ENCODE data around the gene GNB1L. TPM values are rescaled to one million over a fixed set of nuclear protein-coding genes. Genes with fewer than 3 reads are reported as not detected.

GNB1L gene
- total and polyA plus RNA-seq, 2 donors (not counting 1 experiment from before 2014, with no cell fraction given), result 6.6 to 12.1 TPM

DNA sequence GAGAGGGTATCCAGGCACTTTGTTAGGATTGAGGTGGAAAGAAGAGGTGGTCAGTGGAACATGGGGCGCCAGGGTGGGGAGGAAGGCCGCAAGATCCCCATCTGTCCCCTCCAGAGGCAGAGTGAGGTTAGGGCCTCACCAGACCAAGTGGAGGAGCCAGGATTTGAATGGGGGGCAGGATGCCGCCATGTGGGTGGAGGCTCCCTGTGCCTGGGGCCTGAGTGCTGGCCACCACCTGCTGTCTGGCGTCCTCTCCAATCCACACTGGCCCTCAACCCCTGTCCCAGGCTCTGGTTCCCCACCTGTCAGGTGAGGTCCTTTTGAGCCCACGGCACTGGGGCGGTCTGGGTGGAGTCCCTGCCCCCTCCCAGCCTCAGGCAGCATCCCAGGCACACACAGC lies 111.6 kb downstream of the GNB1L start:
- Mint-ChIP-seq H3K27me3 (no peaks in the 10 kb centered on the region), H3K27ac (no peak overlapping the region), H3K9me3 (ENCODE audit: insufficient read depth) (no peaks in the 10 kb centered on the region), H3K4me1 (no peaks in the 10 kb centered on the region), H3K4me3 (no peak overlapping the region)
- ChIA-PET CTCF (interaction anchor here (1.3 kb wide), 1 partner anchor 13 kb away, joined by 3 read pairs; no protein-coding TSS in a partner anchor), POLR2A (no interaction called here)
- no peaks in the 10 kb centered on the region for H3K36me3 ChIP-seq (replicated peaks in 1 of 2; ENCODE audit: control extremely low read depth in 1 of 2, control insufficient read depth in 1 of 2, extremely low read depth in 1 of 2, insufficient read depth in 2 of 2, low read length in 1 of 2)
- no peaks in the 10 kb centered on the region for H3K4me1 ChIP-seq (ENCODE audit: control insufficient read depth in 2 of 2, insufficient read depth in 2 of 2, low read length in 2 of 2)
- no peak overlapping the region for H3K9ac ChIP-seq (ENCODE audit: low read length)
- H3K27me3 ChIP-seq (replicated peaks in 1 of 4; ENCODE audit: control extremely low read depth in 1 of 4, control insufficient read depth in 3 of 4, insufficient read depth in 4 of 4, low read length in 3 of 4), result no peaks in the 10 kb centered on the region
- no peaks in the 10 kb centered on the region for H3K79me2 ChIP-seq (ENCODE audit: control insufficient read depth, insufficient read depth, low read length)
- H3K4me2 ChIP-seq (replicated peaks; ENCODE audit: low read depth, low read length, poor library complexity, severe bottlenecking), result no peak overlapping the region
- 95% methylated on average over 5 of the region's 6 CpGs for WGBS (ENCODE audit: insufficient coverage)
- no peak overlapping the region for H3K4me3 ChIP-seq (ENCODE audit: control extremely low read depth in 1 of 5, extremely low read depth in 1 of 5, insufficient read depth in 1 of 5, low read depth in 2 of 5, low read length in 4 of 5)
- H3K9me3 ChIP-seq (ENCODE audit: control extremely low read depth in 1 of 3, control insufficient read depth in 2 of 3, insufficient read depth in 1 of 3, low read length in 2 of 3), result no peaks in the 10 kb centered on the region
- no peak for ATAC-seq (ENCODE audit: low read depth)
- no peak overlapping the region for H2AFZ ChIP-seq (ENCODE audit: insufficient read depth, low read depth, low read length, poor library complexity, severe bottlenecking)
- TF ChIP-seq CTCF (IDR thresholded peaks at IDR 0.05), result no peak
- TF ChIP-seq EZH2 (IDR thresholded peaks at IDR 0.05; ENCODE audit: borderline replicate concordance, insufficient read depth, low read depth, low read length, poor library complexity, severe bottlenecking), result no peak
- no peak for DNase-seq
- no peak overlapping the region for H3K27ac ChIP-seq (ENCODE audit: low read length in 2 of 2)
- intact Hi-C loops (cut with micrococcal nuclease), result no loop called here
- no peaks in the 10 kb centered on the region for H4K20me1 ChIP-seq (ENCODE audit: control insufficient read depth, insufficient read depth, low read length, poor library complexity, severe bottlenecking)

DNA sequence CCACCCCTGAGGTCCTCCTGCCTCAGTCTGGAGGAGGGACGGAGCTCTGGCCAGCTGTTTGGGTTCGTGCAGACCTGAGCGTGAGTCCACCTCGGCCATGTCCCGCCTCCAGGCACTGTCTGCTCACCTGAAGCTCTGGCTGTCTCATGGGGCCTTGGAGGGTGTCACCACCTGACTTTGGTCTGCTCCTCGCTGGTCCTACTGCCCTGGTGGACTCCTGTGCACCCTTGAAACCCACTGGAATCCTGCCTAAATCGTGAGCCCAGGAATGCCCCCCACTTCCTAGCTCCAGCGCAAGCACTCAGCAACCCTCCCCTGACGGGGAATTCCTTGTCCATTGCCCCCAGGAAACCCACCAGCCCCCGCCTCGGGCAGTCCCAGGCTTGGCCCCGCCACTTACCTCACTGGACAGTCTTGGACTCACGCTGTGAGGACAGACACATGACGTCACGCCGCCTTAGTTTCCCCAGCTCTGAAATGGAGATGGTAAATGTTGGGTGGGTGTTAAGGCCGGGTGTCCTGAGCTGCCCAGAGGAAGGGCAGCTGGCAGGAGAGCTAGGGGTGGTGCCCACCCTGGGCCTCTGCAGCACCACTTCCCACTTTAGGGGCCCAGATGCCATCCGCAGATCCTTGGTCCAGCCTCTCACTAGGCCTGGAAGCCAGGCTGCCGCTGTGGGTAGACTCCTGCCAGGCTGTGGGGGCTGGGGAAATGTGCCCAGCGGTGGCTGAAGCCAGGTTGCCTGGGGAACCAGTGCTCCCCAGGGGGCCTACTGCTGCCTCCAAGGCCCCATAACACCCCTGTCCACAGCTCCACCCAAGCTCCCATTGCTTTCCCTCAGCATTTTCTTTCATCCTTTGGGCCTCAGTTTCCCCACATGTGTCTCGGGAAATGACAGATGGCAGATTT lies 112.3 kb downstream of the GNB1L start:
- Mint-ChIP-seq H3K27ac (no peak overlapping the region), H3K4me1 (no peaks in the 10 kb centered on the region), H3K4me3 (no peak overlapping the region), H3K27me3 (no peaks in the 10 kb centered on the region), H3K9me3 (ENCODE audit: insufficient read depth) (no peaks in the 10 kb centered on the region)
- intact Hi-C loops (cut with micrococcal nuclease), result no loop called here
- no peak for DNase-seq
- H3K4me3 ChIP-seq (ENCODE audit: control extremely low read depth in 1 of 5, extremely low read depth in 1 of 5, insufficient read depth in 1 of 5, low read depth in 2 of 5, low read length in 4 of 5), result no peak overlapping the region
- no peak overlapping the region for H2AFZ ChIP-seq (ENCODE audit: insufficient read depth, low read depth, low read length, poor library complexity, severe bottlenecking)
- no peak overlapping the region for H3K27ac ChIP-seq (ENCODE audit: low read length in 2 of 2)
- H3K36me3 ChIP-seq (replicated peaks in 1 of 2; ENCODE audit: control extremely low read depth in 1 of 2, control insufficient read depth in 1 of 2, extremely low read depth in 1 of 2, insufficient read depth in 2 of 2, low read length in 1 of 2), result no peaks in the 10 kb centered on the region
- H3K4me2 ChIP-seq (replicated peaks; ENCODE audit: low read depth, low read length, poor library complexity, severe bottlenecking), result no peak overlapping the region
- no peaks in the 10 kb centered on the region for H3K79me2 ChIP-seq (ENCODE audit: control insufficient read depth, insufficient read depth, low read length)
- ATAC-seq (ENCODE audit: low read depth), result no peak
- no peak overlapping the region for H3K9ac ChIP-seq (ENCODE audit: low read length)
- no peaks in the 10 kb centered on the region for H4K20me1 ChIP-seq (ENCODE audit: control insufficient read depth, insufficient read depth, low read length, poor library complexity, severe bottlenecking)
- ChIA-PET POLR2A (no interaction called here), CTCF (interaction anchor here (1.3 to 1.4 kb wide), 3 partner anchors 9 to 12 kb away, joined by 3 read pairs; no protein-coding TSS in a partner anchor)
- no peaks in the 10 kb centered on the region for H3K27me3 ChIP-seq (replicated peaks in 1 of 4; ENCODE audit: control extremely low read depth in 1 of 4, control insufficient read depth in 3 of 4, insufficient read depth in 4 of 4, low read length in 3 of 4)
- WGBS (ENCODE audit: insufficient coverage), result 90% methylated on average over 20 of the region's 21 CpGs
- no peaks in the 10 kb centered on the region for H3K9me3 ChIP-seq (ENCODE audit: control extremely low read depth in 1 of 3, control insufficient read depth in 2 of 3, insufficient read depth in 1 of 3, low read length in 2 of 3)
- no peak for TF ChIP-seq CTCF (IDR thresholded peaks at IDR 0.05)
- TF ChIP-seq EZH2 (IDR thresholded peaks at IDR 0.05; ENCODE audit: borderline replicate concordance, insufficient read depth, low read depth, low read length, poor library complexity, severe bottlenecking), result no peak
- no peaks in the 10 kb centered on the region for H3K4me1 ChIP-seq (ENCODE audit: control insufficient read depth in 2 of 2, insufficient read depth in 2 of 2, low read length in 2 of 2)

All from B cell (primary cell).